Adrenal gland (tissue), 5 donors: Measurements from ENCODE around the gene INPP5A.

Source experiments
- CTCF ChIP-seq, 6 experiments: fragments of 450-650 bp in 4 of 6; fragments of 200-600 bp in 2 of 6; sonication (generic) in 1 of 6; IDR thresholded peaks; 1 replicate in 5 of 6; 2 replicates in 1 of 6; pipeline versions ENCODE4 v1.5.1 to v1.8.0; 2016 to 2021; ENCODE audit warnings: antibody characterized with exemption in 6 of 6, mild to moderate bottlenecking in 2 of 6, moderate library complexity in 1 of 6
- POLR2A ChIP-seq, 2 donors: fragments of 450-650 bp; IDR thresholded peaks; one replicate each; pipeline ENCODE4 v1.6.1; 2017; ENCODE audit warnings: antibody characterized with exemption in 2 of 2, mild to moderate bottlenecking in 2 of 2, moderate library complexity in 1 of 2
- donor health status: DM: no; HTN: no; CAD: no.

- TF ChIP-seq CTCF (IDR thresholded peaks at IDR 0.05) (no peak), POLR2A (IDR thresholded peaks at IDR 0.05) (no peak)
Observed at GRCh38 chr10:132596742-132597279, 59.2 kb downstream of the INPP5A start.
